Endothelial cell of umbilical vein (primary cell): ENCODE measurements around the gene SMIM26. TPM values are rescaled to one million over a fixed set of nuclear protein-coding genes. Genes with fewer than 3 reads are reported as not detected.

Experiments used
- BruUV-seq: library from RNA; stranded (reverse); fragments of 400-500 nt; replicated peaks from 2 replicates; lab custom pipeline; 2021; lab: Mats Ljungman, UMichigan
- CTCF ChIA-PET: fragments of 300-600, 350-600 bp; sonication (Branson Sonifier 250); formaldehyde crosslinking; loops from one replicate; lab custom pipeline; 2021; ENCODE audit warnings: antibody characterized with exemption, inconsistent platforms; lab: Charles Lee
- POLR2A ChIA-PET: fragments of 300-600, 350-600 bp; sonication (Branson Sonifier 250); formaldehyde crosslinking; loops from one replicate; lab custom pipeline; 2021; ENCODE audit warnings: antibody characterized with exemption, inconsistent platforms; lab: Charles Lee
- DNase-seq: peaks from one replicate; pipeline ENCODE4 v3.0.0-alpha.2; 2011; ENCODE audit warnings: low read depth, low spot score
- FAIRE-seq: peaks from 2 replicates; lab custom pipeline; 2011; peaks lifted over from hg19 to GRCh38; lab: Jason Lieb, UNC
- H2AFZ ChIP-seq: 2 replicates; pipeline ENCODE4 v1.6.0; 2012; ENCODE audit warnings: low read depth, low read length, control low read depth, inconsistent platforms
- H3K27ac ChIP-seq: 2 replicates; pipeline ENCODE4 v1.5.1; 2011; ENCODE audit warnings: low read depth, mild to moderate bottlenecking, control low read depth, low read length, moderate library complexity; ENCODE audit not compliant: insufficient read depth
- H3K27me3 ChIP-seq, 2 experiments: 2 replicates each; pipeline versions ENCODE4 v1.6.0 to v1.6.1; 2011; ENCODE audit warnings: low read length in 2 of 2, mixed read lengths in 1 of 2; ENCODE audit not compliant: control insufficient read depth in 2 of 2, insufficient read depth in 2 of 2
- H3K36me3 ChIP-seq, 2 experiments: 2 replicates in 1 of 2; 3 replicates in 1 of 2; pipeline ENCODE4 v1.5.1; 2011; ENCODE audit warnings: low read length in 2 of 2, mild to moderate bottlenecking in 1 of 2, moderate library complexity in 1 of 2; ENCODE audit not compliant: control insufficient read depth in 2 of 2, insufficient read depth in 2 of 2; ENCODE audit errors: extremely low read depth in 1 of 2
- H3K4me1 ChIP-seq: 3 replicates; pipeline ENCODE4 v1.5.1; 2011; ENCODE audit warnings: mild to moderate bottlenecking, low read length; ENCODE audit not compliant: control insufficient read depth, insufficient read depth; ENCODE audit errors: extremely low read depth
- H3K4me2 ChIP-seq: 2 replicates; pipeline ENCODE4 v1.6.1; 2011; ENCODE audit warnings: low read length, control low read depth, mixed read lengths; ENCODE audit not compliant: insufficient read depth
- H3K4me3 ChIP-seq, 3 experiments: fragments of 200-600 bp in 1 of 3; sonication (generic), shearing (Covaris generic) in 1 of 3; replicated peaks in 1 of 3; 2 replicates each; pipeline ENCODE4 v1.5.1; 2011 to 2016; ENCODE audit warnings: control low read depth in 3 of 3, low read length in 3 of 3, mild to moderate bottlenecking in 2 of 3, inconsistent platforms in 1 of 3, low read depth in 1 of 3, moderate library complexity in 1 of 3; ENCODE audit not compliant: insufficient read depth in 1 of 3
- H3K79me2 ChIP-seq: 2 replicates; pipeline ENCODE4 v1.6.0; 2012; ENCODE audit warnings: low read length, inconsistent platforms; ENCODE audit not compliant: control insufficient read depth, insufficient read depth
- H3K9ac ChIP-seq: replicated peaks from 2 replicates; pipeline ENCODE3; 2011; ENCODE audit warnings: low read length, control low read depth; ENCODE audit not compliant: insufficient read depth; ENCODE audit errors: extremely low read depth
- H3K9me1 ChIP-seq: replicated peaks from 3 replicates; pipeline ENCODE4 v1.6.0; 2011; ENCODE audit warnings: mild to moderate bottlenecking, low read length; ENCODE audit not compliant: control insufficient read depth, insufficient read depth; ENCODE audit errors: extremely low read depth
- H3K9me3 ChIP-seq: replicated peaks from 2 replicates; pipeline ENCODE4 v1.5.1; 2012; ENCODE audit warnings: low read length, inconsistent platforms; ENCODE audit not compliant: control insufficient read depth, insufficient read depth
- H4K20me1 ChIP-seq: replicated peaks from 2 replicates; pipeline ENCODE3; 2011; ENCODE audit warnings: mild to moderate bottlenecking, low read length; ENCODE audit not compliant: control insufficient read depth, insufficient read depth; ENCODE audit errors: extremely low read depth
- CTCF ChIP-seq, 2 donors: IDR thresholded peaks; 1 replicate in 1 of 2; 2 replicates in 1 of 2; pipeline ENCODE4 v1.5.1; 2011; ENCODE audit warnings: low read length in 2 of 2, mild to moderate bottlenecking in 2 of 2, moderate library complexity in 2 of 2, control low read depth in 1 of 2, inconsistent platforms in 1 of 2, low read depth in 1 of 2; ENCODE audit not compliant: insufficient read depth in 1 of 2; ENCODE audit errors: extremely low read depth in 1 of 2
- EZH2 ChIP-seq: IDR thresholded peaks from 2 replicates; pipeline ENCODE4 v1.6.1; 2012; ENCODE audit warnings: borderline replicate concordance, low read depth, mild to moderate bottlenecking, moderate library complexity, low read length, inconsistent platforms; ENCODE audit not compliant: severe bottlenecking
- FOS ChIP-seq: IDR thresholded peaks from 2 replicates; pipeline ENCODE4 v1.6.1; 2011; ENCODE audit warnings: mild to moderate bottlenecking, low read length, moderate library complexity, borderline replicate concordance; ENCODE audit not compliant: insufficient read depth
- GATA2 ChIP-seq: IDR thresholded peaks from 2 replicates; pipeline ENCODE4 v1.7.0; 2011; ENCODE audit warnings: low read depth, mild to moderate bottlenecking, moderate library complexity, mixed read lengths, low read length; ENCODE audit not compliant: insufficient read length, insufficient read depth
- JUN ChIP-seq: IDR thresholded peaks from 2 replicates; pipeline ENCODE4 v1.6.1; 2011; ENCODE audit warnings: borderline replicate concordance, low read depth; ENCODE audit not compliant: insufficient read length, insufficient read depth
- MAX ChIP-seq: IDR thresholded peaks from 2 replicates; pipeline ENCODE4 v1.6.1; 2011; ENCODE audit not compliant: insufficient read depth, insufficient read length
- MYC ChIP-seq: IDR thresholded peaks from one replicate; pipeline ENCODE4 v1.6.1; 2011; ENCODE audit warnings: mild to moderate bottlenecking, low read depth, low read length
- POLR2A ChIP-seq: IDR thresholded peaks from 2 replicates; pipeline ENCODE4 v1.6.1; 2012; ENCODE audit warnings: low read depth, mild to moderate bottlenecking, control low read depth, low read length
- POLR2AphosphoS5 ChIP-seq: IDR thresholded peaks from 2 replicates; pipeline ENCODE4 v1.6.1; 2012; ENCODE audit warnings: low read depth, mild to moderate bottlenecking, control low read depth, low read length, moderate library complexity; ENCODE audit not compliant: insufficient read depth
- dilution Hi-C: fragments of 300-500 bp; cut with MboI; formaldehyde crosslinking; loops from one replicate; pipeline ENCODE4 v1.15.0; 2019; ENCODE audit warnings: low sequenced_read_pairs; ENCODE audit not compliant: extremely low pct_ligation_motif_present
- intact Hi-C: fragments of 100-400 bp; cut with micrococcal nuclease; formaldehyde crosslinking; loops from one replicate; pipeline ENCODE4 v1.10.0; 2022
- polyA plus RNA-seq, 4 experiments: library from polyadenylated mRNA; depleted of rRNA in 3 of 4; stranded (reverse) in 3 of 4; unstranded in 1 of 4; fragments of >200 nt; gene quantifications; 2 replicates each; pipeline versions ENCODE4 v1.2.1 to v1.2.3, GENCODE V29; 2011 to 2012; ENCODE audit warnings: missing spikeins in 1 of 4
- total RNA-seq: library from RNA; stranded (reverse); gene quantifications from 2 replicates; pipeline ENCODE4 v1.2.3, GENCODE V29; 2021

Gene SMIM26
- total and polyA plus RNA-seq, 2 donors (not counting 3 experiments of a cell fraction or from before 2014, with no cell fraction given), result 54.1 to 92.0 TPM

GRCh38 chr20:18567739-18568091 is 483 bp downstream of the SMIM26 start:
- FAIRE-seq (no peak), DNase-seq (no peak)
- Histone ChIP-seq H2AFZ (peak overlapping the region; percentile 36), H3K4me3 (peak overlapping the region; percentile 68 to 86 (median 72)), H3K9ac (peak overlapping the region; percentile 73), H3K9me1 (no peaks in the 10 kb centered on the region), H3K36me3 (no peaks in the 10 kb centered on the region), H3K27ac (peak overlapping the region; percentile 22), H3K79me2 (peaks cover 10% of the 10 kb centered on the region), H3K27me3 (no peaks in the 10 kb centered on the region), H3K4me1 (peaks cover 10% of the 10 kb centered on the region), H3K4me2 (peak overlapping the region; percentile 83), H4K20me1 (no peaks in the 10 kb centered on the region), H3K9me3 (no peaks in the 10 kb centered on the region)
- intact Hi-C loops, result loop anchor here (1.0 kb wide), 2 partner anchors 20 to 60 kb away; partner anchors contain the start of gene SEC23B
- no peak for TF ChIP-seq EZH2
- TF ChIP-seq POLR2A, result no peak
- no peak for TF ChIP-seq JUN
- no peak for TF ChIP-seq FOS
- no peak for TF ChIP-seq MYC
- TF ChIP-seq GATA2, result no peak
- TF ChIP-seq MAX, result no peak
- TF ChIP-seq CTCF (IDR thresholded peaks at IDR 0.05; ENCODE audit: extremely low read depth in 1 of 2, insufficient read depth in 1 of 2, low read depth in 1 of 2, low read length in 2 of 2), result no peak
- TF ChIP-seq POLR2AphosphoS5, result no peak
- CTCF ChIA-PET, result no interaction called here
- no TSS peak for BruUV-seq
- dilution Hi-C loops, result no loop called here
- POLR2A ChIA-PET, result no interaction called here
